Mesenteric fat pad (tissue), 1 donor: ENCODE results near the gene ZNF304. TPM values are rescaled to one million over a fixed set of nuclear protein-coding genes. Genes with fewer than 3 reads are reported as not detected.

Experiments
- DNase-seq: peaks from one replicate; pipeline ENCODE4 v3.0.0-alpha.2; 2020; ENCODE audit warnings: low spot score
- long read RNA-seq: library from polyadenylated mRNA; unstranded; transcript quantifications from one replicate; pipeline ENCODE4 v2.0.0, GENCODE V29; 2020
- total RNA-seq: library from RNA; stranded (reverse); fragmentation: NEBNext Ultra II Directional; extraction: Animal tissue kit (Norgen Biotek cat#: 25700); gene quantifications from one replicate; pipeline ENCODE4 v1.2.1, GENCODE V29; 2021
- donor health status: DM: yes; HTN: yes; CAD: no.

ZNF304 gene
- total RNA-seq, result 7.4 TPM
- long read RNA-seq, partial matches to known transcripts, result 0 of 1 reads
- long read RNA-seq, other reads (novel, unspliced or antisense), result 1 of 1 reads

- DNase-seq, result peak; percentile 95
These were observed at the start of gene ZNF304 for GRCh38 chr19:57350877-57351805. ZNF304 (plus strand) TSS chr19:57351271; CDS start chr19:57351665, 394 bp downstream.

GRCh38 chr19:57302020-57302465, 49.0 kb upstream of the ZNF304 start:
- no peak for DNase-seq

DNA sequence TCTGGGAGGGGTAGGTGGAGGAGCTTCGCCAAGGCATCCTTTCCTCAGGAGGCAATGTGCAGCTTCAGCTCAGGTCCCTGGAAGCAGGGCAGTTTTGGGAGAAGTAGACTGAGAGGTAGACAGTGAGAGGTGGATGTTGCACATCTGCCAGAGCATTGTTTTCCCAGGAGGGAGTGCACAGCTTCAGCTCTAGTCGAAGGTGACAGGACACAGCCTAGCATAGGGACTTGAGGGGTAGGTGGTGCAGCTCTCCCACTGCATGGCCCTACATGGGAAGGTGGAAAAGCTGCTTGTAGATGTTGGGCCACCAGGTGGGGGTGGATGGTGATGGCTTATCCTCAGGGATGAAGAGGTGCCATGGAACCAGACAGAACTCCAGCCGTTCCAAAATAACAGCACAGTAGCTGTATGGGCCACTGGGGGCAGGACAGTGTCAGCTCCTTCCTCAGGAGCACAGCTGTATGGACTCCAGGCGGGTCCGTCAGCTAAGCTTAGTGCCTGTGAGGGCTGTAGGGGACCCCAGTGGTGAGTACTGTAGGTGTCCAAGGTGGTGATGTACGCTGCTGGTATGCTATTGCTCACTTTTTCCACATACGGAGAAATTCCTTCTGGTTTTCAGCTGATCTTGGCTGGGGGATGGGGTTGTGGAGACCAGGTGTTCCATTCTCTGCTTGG, 48.2 kb upstream of the ZNF304 start:
- no peak for DNase-seq

DNA sequence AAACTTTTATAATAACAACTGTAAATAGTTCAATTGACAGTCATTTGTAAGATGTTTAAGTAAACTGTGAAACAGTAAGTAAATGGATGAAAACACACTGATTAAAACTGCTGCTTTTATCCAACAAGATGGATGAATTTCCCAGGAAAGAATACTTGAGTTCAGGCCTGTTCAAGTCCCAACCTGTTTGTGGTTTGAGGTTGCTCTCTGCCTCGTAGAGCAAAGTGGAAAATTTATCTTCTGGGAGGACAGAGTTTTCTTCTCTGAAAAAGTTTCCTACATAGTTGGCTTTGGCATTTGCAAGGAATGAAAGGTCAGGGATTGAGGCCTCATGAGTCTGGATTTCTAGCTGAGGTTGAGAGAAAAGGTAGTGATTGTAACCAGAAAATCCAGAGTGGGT, 46.0 kb upstream of the ZNF304 start:
- no peak for DNase-seq

DNA sequence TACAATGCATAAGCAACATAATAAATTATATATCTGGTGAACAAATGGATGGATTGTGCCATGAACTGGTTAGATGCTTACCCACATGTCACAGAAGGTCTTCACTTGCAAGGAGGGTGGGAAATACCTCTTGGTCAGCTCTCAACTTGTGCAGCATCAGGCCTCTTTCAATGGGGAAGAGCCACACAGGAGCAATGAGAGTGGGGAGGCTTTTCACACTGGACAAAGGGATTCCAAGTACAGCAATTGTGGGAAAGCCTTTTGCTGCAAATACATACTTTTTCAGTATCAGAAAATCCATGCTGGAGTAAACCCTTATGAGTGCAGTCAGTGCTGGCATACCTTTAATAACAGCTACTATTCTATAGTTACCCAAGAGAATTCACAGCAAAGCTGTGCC, 42.6 kb upstream of the ZNF304 start:
- no peak for DNase-seq

DNA sequence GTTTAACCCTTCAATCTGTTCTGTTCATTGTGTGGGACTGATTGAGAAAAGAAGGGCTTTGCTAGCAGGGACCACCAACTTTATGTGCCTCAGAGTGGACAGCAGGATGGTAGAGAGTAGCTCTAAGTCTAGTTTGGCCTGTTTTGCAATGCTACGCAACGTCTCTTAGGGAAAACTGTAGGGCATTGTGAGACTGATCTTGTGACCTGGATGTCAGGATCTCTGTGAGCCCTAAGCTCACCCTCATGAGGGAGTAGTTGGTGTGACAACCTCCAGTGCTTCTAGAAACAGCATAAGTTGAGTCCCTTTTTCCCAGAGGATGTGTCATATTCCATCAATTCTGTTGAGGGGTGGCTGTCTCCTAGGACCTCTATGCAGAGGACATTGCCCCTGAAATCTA, 40.3 kb upstream of the ZNF304 start:
- DNase-seq, result no peak

DNA sequence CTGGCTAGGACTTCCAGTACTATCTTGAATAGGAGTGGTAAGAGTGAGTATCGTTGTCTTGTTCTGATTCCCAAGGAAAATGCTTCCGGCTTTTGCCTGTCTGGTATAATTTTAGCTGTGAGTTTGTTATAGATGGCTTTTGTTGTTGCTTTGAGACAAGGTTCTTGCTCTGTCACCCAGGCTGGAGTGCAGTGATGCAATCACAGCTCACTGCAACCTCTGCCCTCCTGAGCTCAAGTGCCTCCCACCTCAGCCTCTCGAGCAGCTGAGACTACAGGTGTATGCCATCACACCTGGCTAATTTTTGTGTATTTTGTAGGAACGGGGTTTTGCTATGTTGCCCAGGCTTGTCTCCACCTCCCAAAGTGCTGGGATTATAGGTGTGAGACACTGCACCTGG, 36.9 kb upstream of the ZNF304 start:
- no peak for DNase-seq

GRCh38 chr19:57317503-57317902, 33.6 kb upstream of the ZNF304 start:
- DNase-seq, result no peak

- no peak for DNase-seq
These were observed 31.2 kb upstream of the ZNF304 start for GRCh38 chr19:57319869-57320179.

DNA sequence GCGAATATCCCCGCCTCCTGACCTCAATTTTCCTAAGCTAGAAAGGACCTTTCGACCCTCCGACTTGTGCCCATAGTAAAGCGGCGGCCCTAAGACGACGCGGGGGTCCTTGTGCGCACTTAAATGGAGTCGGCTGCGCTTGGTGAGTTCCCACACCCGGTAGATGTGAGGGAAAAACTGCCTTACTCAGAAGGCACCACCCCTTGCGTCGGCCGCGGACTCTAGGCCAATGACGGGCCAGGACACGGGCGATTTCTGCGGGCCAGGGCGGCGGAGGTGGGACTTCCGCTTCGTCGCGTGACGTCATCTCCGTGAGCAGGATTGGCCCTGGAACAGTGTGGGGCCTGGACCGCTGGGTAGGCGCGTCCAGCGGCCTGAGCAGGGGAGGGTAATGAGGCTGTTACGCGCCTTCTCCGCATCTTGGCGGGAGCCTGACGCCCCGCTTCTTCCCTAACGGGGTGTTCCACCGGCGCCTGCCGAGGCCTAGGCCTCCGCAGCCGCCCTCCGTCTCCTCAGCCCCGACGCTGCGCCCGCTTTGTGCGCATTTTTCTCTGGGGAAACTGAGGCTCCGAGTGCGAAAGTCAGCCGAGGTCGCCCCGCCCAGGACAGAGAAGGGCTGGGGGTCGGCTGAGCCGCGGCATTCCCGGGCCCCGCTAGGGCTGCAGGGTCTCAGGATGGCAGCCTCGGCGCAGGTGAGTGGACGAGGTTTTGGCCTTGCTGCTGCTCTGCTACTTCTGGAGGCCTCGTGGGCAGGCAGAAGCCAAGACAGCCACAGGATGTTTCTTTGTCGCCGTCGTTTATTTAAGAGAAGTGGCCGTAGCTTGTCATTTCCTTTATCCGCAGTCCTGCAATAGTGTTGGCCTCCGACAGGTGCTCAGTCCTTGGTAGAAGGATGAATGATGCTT, 30.6 kb upstream of the ZNF304 start, which contains the start of gene ZNF543:
TSS of gene ZNF543 (plus strand) at position 293 of the 905 bp plus-strand sequence. CDS start at position 675, 382 bp downstream.
- peak; percentile 98 for DNase-seq

DNA sequence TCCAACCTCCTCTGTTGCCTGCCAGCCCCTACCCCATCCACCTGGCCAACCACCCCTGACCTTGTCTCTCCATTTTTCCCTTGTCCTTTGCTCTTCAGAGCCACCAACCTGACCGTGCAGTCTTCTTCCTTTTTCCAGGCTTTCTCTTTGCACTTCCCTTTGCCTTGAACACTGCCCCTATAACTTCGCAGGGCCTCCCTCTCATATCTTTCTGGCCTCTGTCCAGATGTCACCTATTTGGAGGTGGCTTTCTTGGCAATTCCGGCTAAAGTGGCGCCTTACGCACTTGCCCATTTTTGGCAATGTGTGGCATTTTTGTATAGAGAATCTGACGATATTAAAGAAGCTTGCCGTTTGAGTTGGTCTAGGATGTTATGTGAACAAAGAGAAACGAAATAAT, 30.0 kb upstream of the ZNF304 start:
- DNase-seq, result no peak

DNA sequence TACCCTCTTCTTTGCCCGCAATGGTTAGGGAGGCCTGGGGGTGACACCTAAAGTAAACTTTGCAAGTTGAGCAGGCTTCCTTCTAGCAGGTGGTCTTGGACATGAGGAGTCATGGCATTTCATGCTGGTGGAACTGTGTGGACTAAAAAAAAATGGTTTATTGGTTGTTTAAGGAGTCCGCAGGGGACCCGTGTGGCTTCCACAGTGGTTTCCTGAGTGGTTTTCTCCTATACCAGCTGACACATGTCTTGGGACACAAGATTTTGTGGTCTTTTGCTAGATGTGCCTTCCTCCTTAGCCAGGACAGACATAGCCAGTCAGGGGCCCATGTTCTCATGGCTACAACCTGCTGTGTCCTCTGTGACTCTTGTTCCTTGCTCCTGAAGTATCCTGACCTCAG, 29.3 kb upstream of the ZNF304 start:
- DNase-seq, result no peak

DNA sequence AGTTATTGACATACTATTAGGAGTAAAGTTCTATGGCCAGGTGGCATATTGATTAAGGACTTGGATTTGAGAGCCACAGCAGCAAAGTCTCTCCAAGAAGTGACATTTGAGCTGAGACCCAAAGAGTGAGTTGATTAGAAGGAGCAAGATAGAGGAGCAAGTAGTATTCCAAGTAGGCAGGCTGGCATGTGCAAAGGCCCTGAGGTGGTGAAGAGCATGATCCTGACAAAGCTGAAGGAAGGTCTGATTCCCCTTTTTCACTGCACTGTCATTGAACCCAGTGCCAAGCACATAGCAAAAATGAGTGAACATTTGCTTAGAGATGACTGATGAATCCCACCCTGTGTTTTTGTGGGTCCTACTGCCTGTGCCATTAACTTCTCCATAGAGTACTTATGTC, 26.1 kb upstream of the ZNF304 start:
- DNase-seq, result no peak

DNA sequence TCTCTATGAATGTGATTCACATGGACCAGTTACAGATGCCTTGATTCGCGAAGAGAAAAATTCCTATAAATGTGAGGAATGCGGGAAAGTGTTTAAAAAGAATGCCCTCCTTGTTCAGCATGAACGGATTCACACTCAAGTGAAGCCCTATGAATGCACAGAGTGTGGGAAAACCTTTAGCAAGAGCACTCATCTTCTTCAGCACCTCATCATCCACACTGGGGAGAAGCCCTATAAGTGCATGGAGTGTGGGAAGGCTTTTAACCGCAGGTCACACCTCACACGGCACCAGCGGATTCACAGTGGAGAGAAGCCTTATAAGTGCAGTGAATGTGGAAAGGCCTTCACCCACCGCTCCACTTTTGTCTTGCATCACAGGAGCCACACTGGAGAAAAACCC, 23.1 kb upstream of the ZNF304 start:
- no peak for DNase-seq

DNA sequence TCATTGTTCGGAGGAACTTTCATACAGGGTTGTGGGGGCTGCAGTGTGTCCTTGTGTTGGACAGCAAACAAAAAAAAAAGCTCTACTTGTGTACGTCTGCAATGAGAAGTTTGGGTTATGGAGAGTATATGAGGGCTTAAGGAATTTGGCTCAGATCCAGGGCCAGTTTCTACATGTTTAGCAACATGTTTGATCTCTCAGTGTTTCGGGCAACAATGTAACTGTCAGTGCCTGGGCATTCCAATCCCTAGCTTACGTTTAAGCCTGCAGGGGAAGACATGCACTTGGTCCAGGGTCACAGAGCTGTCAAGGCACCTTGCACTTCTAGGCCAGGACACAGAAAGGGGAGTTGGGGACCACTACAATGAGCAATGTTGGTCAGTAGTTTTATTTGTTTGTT, 16.9 kb upstream of the ZNF304 start:
- DNase-seq, result no peak

GRCh38 chr19:57338877-57339276, 12.2 kb upstream of the ZNF304 start:
- no peak for DNase-seq

- DNase-seq, result no peak
These were observed 8.5 kb upstream of the ZNF304 start for GRCh38 chr19:57342582-57342981.

GRCh38 chr19:57348136-57348535, 2.9 kb upstream of the ZNF304 start:
- no peak for DNase-seq

DNA sequence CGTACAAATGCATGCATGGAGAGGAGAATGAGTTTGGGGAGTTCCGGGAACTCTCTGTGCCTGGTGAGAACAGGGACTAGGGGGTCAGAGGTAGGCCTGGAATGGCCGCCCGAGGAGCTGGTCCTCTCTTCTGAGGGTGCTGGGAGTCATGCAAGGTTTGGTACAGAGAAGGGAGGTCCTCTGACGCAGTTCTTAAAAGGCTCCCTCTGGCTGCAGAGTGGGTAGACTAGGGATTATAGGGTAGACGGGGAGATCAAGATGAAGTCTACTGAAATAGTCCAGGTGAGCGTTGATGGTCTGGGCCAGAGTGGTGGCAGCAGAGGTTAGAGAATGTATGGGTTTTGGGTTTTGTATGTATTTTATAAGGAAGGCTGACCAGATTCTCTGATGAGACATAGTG, 796 bp downstream of the ZNF304 start:
- no peak for DNase-seq

- DNase-seq, result no peak
These were observed 4.8 kb downstream of the ZNF304 start for GRCh38 chr19:57355916-57356315.

GRCh38 chr19:57357406-57357805, 6.3 kb downstream of the ZNF304 start:
- no peak for DNase-seq
